Stimulated activated CD4-positive, alpha-beta T cell treated with anti-CD3 and anti-CD28 coated beads, Interleukin-12 subunit alpha, Interleukin-12 subunit beta, amount 100 ng/mL, for 24 hours (primary cell): ENCODE data around the gene BLOC1S1.
A peak's percentile ranks its signal among the peaks of the same experiment; 100 is the strongest.

Experiments used
- DNase-seq, 2 experiments: peaks; one replicate each; pipeline ENCODE4 v3.0.0-alpha.2; 2020; ENCODE audit warnings: low read depth in 2 of 2

BLOC1S1 gene

DNA sequence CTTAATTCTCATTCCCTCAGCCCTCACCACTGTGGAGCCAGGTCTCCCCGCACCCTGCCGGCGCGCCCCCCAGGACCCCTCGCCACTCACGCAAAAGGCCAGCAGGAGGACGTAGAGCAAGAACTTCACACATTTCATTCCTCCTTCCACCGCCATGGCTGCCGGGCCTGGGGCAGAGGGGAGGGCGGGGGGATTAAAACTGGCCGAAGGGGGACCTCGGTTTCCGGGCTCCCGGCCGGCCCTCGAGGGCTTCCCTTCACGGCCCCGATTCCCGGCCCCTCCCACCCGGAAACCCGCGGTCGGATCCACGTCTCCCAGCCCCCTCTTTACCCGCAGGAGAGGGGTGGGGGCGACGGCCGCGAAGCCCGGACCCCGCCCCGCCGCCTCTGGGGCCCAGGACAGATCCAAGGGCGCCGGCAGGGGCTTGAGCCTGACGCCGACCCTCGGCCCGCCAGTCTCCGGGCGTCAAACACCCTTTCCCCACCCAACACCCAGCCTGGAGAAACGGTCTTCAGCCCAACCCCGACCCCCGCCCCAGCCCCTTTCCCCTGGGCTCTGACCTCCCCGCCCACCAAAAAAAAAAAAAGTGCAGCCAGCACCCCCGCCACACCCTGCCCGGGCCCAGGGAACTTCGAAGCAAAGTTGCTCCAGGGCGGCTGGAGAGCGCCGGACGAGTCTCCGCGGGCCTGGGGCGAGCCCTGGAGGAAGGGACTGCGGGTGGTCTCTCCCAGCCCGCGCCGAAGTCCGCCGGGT lies 12.5 kb downstream of the BLOC1S1 start:
- no peak for DNase-seq

GRCh38 chr12:55728939-55729818 lies 13.3 kb downstream of the BLOC1S1 start, which contains the start of gene CD63:
CD63 (minus strand) TSS chr12:55729009; CDS start chr12:55728341, 668 bp downstream.
- peak; percentile 51 to 74 for DNase-seq

- DNase-seq, result no peak
These were observed 14.3 kb downstream of the BLOC1S1 start for GRCh38 chr12:55729819-55730818.

GRCh38 chr12:55732288-55732687 lies 16.4 kb downstream of the BLOC1S1 start:
- DNase-seq, result no peak

DNA sequence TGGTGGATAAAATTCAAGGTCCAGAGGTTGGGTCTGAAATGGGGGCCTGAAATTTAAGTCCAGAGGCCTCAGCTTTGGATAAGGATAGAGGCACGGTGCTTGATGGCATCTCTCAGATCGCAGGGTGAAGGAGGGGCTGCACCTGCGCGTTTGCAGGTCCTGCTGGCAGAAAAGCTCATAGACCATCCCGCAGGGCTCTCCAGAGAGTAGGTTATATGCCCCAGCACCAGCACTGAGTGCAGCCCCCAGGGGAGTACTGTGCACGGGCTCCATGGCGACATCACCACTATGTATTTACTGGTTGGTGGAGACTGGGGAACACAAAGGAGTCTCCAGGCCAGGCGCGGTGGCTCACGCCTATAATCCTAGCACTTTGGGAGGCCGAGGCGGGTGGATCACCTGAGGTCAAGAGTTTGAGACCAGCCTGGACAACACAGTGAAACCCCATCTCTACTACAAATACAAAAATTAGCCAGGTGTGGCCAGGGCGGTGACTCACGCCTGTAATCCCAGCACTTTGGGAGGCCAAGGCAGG lies 17.2 kb downstream of the BLOC1S1 start:
- DNase-seq, result no peak

- no peak for DNase-seq
These were observed 18.0 kb downstream of the BLOC1S1 start for GRCh38 chr12:55733858-55734257.

DNA sequence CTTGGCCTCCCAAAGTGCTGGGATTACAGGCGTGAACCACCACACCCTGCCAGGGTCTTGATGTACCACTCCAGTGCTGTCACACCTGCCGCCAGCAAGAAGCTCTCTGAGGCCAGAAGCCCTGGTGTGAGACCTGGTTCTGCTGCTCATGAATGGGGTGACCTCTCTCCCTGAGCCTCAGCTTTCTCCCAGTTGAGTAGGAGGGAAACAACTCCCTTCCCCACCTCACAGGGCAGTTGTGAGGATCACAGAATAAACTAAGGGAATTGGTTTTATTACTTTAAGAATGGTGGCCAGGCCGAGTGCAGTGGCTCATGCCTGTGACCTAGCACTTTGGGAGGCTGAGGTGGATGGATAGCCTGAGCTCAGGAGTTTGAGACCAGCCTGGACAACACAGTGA lies 18.7 kb downstream of the BLOC1S1 start:
- no peak for DNase-seq

- no peak for DNase-seq
These were observed 20.2 kb downstream of the BLOC1S1 start for GRCh38 chr12:55736076-55736475.

GRCh38 chr12:55736780-55737580 lies 21.1 kb downstream of the BLOC1S1 start:
- peak in 1 of 2 experiments; percentile 57 for DNase-seq

DNA sequence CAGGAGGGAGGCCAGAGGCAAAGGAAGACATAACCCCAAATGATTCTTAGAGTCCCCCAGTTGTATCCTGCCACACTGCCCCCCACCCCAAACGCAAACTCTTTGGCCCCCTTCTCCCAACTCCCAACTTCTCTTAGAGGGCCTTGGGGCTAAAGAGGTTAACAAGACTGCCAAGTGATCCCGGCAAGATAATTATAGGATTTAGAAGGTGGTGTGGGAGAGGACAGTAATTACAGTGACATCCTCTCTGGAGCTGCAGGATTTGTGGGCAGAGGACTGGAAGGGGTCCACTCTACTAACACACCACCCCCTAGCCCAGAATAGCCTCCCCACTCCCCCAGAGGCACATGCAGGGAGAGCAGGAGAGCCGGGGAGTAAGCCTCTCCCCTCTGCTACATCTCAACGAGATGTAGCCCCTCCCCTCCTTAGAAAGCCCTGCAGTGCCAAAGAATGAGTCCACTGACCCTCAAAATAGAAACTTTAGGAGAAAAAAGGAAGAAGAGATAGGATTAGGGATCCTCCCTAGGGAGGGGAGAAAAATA lies 21.8 kb downstream of the BLOC1S1 start:
- DNase-seq, result no peak

DNA sequence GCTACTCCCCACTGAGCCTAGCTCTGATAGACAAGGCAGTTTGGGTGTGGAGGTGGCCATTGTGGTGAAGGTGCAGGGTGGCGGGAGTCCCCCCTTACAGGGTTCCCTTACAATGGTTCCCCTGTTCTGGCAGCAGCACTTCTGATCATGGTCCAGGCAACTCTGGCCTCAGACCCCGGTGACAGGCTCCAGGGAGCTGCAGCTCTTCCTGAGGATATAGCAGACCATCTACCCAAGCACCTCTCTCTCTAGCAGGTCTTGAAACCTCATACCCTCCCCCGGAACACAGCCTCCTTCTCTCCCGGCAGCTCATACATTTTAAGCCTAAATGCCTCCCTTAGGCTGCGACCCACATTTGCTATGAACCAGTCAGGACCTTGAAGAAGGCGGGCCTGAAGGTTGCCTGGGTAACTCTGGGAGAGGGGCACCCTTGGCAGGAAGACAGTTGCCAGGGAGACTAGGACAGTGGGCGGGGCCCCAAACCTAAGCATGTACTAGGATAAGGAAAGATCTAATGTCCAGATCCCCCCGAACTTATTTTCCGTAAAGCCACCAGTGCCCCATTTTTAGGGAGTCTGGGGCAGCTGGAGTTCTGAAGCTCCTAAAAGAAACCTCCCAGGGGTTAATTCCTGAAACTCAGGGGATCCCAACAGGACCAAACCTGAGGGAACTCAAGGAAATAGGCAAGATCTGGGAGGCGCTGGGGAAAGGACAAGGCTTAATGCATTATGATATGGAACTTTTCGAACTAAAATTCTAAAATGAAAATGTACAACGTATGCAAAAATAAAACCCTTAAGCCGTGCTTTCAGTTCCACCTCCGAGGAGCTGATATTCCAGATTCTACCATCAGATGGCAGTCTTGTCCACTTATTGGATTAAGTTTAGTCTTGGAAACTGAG lies 22.5 kb downstream of the BLOC1S1 start:
- peak; percentile 65 to 77 for DNase-seq

GRCh38 chr12:55739025-55739378 lies 23.2 kb downstream of the BLOC1S1 start:
- no peak for DNase-seq

GRCh38 chr12:55741931-55742680 lies 26.3 kb downstream of the BLOC1S1 start:
- DNase-seq, result no peak

DNA sequence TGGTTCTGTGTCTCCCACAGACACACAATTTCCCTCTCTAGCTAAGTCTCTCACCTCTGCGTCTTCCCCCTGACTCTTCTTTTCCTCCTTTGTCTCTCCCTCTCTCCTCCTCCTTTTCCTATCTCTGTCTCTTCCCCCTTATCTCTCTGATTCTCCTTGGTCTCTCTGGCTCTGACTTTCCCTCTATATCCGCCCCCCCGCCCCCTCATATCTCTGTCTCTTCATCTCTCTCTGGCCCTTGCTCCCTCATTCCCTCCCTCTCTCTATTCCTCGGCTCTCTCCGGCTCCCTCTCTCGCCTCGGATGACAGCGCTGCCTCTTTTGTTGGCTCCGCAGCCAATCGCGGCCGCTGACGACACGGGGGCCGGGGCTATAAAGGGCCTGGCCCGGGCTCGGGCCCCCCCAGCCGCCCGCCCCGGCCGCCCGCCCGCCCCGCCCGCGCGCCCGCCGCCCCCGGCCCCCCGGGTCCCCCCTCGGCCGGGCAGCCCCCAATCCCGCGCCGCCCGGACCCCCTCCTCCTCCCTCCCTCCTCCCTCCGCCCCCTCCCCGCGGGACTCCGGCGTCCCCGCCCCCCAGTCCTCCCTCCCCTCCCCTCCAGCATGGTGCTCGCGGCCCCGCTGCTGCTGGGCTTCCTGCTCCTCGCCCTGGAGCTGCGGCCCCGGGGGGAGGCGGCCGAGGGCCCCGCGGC lies 27.0 kb downstream of the BLOC1S1 start, which contains the start of gene GDF11:
GDF11 (plus strand) TSS at position 404 of the 687 bp plus-strand sequence; CDS start at position 599, 195 bp downstream.
- DNase-seq, result peak in 1 of 2 experiments; percentile 69

DNA sequence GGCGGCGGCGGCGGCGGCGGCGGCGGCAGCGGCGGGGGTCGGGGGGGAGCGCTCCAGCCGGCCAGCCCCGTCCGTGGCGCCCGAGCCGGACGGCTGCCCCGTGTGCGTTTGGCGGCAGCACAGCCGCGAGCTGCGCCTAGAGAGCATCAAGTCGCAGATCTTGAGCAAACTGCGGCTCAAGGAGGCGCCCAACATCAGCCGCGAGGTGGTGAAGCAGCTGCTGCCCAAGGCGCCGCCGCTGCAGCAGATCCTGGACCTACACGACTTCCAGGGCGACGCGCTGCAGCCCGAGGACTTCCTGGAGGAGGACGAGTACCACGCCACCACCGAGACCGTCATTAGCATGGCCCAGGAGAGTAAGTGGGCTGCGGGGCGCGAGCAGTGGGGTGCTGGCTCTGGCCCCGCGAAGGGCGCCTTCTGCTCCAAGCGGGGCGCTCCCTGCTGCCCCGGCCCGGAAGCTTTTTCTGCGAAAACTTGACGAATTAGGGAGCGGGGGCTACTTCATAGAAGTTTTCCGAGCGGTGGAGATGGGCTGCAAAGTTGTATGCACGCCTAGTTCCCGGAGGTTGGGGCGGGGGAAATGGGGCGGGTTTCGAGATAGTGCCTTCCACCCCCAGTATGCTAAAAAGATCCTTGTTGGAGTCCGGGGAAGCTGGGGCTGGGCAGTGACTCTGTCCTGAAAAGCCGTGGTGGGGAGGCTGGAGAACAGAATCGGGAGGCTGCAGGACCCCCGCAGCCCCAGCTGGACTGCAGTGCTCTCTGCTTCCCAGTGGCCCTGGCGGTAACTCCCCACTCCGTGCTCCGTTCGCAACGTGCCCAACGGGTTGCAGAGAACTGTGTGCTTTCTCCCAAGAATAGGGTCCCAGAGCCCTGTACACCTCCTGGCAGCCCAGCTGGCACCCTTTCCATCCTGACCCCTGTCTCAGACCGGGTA lies 27.8 kb downstream of the BLOC1S1 start:
- peak in 1 of 2 experiments; percentile 35 for DNase-seq

DNA sequence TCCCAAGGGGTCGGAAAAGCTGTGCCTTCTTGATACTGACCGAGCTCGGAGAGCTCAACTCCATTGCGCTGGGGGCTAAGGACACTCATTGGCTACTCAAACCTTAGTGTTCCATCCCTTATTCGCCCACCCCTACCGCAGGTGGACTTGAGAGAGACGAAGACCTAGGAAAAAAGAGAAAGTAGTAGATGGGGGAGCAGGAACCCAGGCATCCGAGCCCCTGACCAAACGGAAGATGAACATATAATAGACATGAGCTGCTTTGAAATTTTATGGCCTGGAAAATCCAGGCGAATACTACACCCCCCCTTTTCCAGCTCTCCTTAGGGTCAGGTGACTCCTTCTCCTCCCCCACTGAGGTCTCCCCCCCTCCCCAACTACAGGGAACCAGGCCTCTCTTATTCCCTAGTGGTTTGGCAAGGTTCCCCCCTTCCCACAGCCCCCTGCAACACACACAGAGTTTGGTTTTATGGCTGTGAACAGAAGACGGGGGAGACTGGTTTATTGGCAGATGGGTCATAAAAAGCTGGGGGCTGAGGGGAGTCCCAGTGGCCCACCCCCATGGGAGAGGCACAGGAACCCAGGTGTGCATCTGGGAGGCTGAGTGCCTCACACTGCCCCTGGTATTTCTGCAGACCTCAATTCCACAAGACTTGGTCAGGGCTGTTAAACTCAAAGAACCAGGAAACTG lies 28.6 kb downstream of the BLOC1S1 start:
- DNase-seq, result no peak
